ENCODE results near the gene CDC16.

Gene CDC16

DNA sequence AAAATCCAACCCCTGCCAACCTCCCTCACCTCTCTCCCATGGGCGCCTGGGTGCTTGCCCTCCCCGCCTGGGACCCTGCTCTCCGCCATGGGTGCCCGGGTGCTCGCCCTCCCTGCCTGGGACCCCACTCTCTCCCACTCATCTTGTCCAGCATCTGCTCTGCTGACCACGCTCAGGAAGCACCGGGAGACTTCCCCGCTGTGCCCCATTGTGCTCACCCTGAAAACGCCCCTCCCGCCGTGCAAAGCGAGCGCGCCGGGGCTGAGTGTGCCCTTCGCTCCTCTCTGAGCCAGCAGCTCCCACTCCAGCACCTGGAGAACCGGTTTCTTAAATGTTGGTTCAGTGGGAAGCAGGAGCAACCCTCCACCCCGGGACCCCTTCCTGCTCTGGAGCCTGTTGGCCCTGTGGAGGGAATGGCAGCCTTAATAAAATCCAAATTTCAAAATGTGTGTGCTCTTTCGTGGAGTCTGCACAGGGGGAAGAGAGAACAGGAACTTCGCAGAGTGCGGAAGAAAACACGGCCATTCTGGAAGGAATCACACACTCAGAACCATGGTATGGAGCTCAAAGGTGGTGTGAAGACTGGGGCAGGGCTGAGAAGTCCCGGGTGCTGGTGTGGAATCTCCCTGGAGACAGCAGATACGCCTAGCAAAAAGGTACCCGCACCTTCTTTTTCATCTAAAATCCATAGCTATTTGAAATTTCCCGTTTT lies 23.1 kb upstream of the CDC16 start:
- TF ChIP-seq, protein P1, sequence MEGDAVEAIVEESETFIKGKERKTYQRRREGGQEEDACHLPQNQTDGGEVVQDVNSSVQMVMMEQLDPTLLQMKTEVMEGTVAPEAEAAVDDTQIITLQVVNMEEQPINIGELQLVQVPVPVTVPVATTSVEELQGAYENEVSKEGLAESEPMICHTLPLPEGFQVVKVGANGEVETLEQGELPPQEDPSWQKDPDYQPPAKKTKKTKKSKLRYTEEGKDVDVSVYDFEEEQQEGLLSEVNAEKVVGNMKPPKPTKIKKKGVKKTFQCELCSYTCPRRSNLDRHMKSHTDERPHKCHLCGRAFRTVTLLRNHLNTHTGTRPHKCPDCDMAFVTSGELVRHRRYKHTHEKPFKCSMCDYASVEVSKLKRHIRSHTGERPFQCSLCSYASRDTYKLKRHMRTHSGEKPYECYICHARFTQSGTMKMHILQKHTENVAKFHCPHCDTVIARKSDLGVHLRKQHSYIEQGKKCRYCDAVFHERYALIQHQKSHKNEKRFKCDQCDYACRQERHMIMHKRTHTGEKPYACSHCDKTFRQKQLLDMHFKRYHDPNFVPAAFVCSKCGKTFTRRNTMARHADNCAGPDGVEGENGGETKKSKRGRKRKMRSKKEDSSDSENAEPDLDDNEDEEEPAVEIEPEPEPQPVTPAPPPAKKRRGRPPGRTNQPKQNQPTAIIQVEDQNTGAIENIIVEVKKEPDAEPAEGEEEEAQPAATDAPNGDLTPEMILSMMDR (IDR thresholded peaks at IDR 0.05; ENCODE audit: low read depth, low read length, missing control alignments) = no peak
- in situ Hi-C loops (cut with HindIII; ENCODE audit: low sequenced_read_pairs) = no loop called here
- no peak overlapping the region for H3K4me3 ChIP-seq (ENCODE audit: low read depth, low read length)
- DNase-seq (ENCODE audit: low read depth) = no peak

DNA sequence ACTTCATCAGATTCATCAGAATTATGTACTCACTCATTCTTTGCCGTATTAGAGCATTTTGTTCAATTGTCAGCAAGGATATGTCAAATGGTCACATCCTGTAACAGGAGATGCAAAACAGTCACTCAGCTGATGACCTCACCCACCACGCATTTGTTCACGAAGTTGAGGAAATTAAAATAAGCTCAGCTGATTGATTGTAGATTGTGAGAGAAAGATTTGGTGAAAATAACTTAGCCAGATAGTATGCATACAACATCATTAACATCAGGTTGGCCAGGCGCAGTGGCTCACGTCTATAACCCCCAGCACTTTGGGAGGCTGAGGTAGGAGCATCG lies 22.6 kb upstream of the CDC16 start:
- TF ChIP-seq, protein P1 (IDR thresholded peaks at IDR 0.05; ENCODE audit: low read depth, low read length, missing control alignments) = no peak
- H3K4me3 ChIP-seq (ENCODE audit: low read depth, low read length) = no peak overlapping the region
- no peak for DNase-seq (ENCODE audit: low read depth)
- in situ Hi-C loops (cut with HindIII; ENCODE audit: low sequenced_read_pairs) = no loop called here

DNA sequence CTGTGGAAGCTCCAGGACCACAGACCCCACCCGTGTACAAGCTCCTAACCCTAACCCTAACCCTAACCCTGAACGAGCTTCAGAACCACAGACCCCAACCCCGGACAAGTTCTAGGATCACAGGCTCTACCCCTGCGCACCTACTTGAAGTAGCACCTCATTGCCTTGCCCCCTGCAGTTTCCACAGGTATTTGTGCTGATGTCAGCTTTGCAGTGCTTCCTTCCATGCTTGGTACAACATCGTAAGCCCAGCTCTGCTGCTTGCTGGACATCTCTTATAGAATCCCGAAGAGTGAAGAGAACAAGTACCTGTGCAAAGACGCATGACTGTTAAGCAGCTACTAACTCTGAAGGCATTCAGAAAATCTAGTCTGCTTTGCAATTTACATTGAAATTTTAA lies 20.7 kb upstream of the CDC16 start:
- no peak overlapping the region for H3K4me3 ChIP-seq (ENCODE audit: low read depth, low read length)
- no peak for DNase-seq (ENCODE audit: low read depth)
- in situ Hi-C loops (cut with HindIII; ENCODE audit: low sequenced_read_pairs) = no loop called here
- TF ChIP-seq, protein P1 (IDR thresholded peaks at IDR 0.05; ENCODE audit: low read depth, low read length, missing control alignments) = no peak

DNA sequence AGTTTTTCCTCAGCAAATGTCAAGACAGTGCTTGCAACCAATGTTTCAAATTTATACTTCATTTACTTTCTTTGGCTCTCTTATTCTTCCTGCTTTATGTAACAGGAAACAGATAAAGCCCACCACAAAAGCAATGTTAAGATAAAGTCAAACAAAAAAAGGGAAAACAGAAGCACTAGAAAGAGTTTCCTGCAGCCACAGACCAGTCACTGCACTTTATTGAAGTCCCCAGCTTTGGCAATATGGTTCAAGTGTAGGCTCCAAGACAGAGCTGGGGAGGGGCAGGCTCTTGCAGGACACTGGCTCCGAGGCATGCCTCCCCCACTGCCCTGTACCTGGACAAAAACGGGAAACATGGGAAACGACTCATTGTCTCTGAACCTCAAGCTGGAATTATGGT lies 15.3 kb upstream of the CDC16 start:
- H3K4me3 ChIP-seq (ENCODE audit: low read depth, low read length) = no peak overlapping the region
- in situ Hi-C loops (cut with HindIII; ENCODE audit: low sequenced_read_pairs) = no loop called here
- TF ChIP-seq, protein P1 (IDR thresholded peaks at IDR 0.05; ENCODE audit: low read depth, low read length, missing control alignments) = no peak
- DNase-seq (ENCODE audit: low read depth) = no peak

DNA sequence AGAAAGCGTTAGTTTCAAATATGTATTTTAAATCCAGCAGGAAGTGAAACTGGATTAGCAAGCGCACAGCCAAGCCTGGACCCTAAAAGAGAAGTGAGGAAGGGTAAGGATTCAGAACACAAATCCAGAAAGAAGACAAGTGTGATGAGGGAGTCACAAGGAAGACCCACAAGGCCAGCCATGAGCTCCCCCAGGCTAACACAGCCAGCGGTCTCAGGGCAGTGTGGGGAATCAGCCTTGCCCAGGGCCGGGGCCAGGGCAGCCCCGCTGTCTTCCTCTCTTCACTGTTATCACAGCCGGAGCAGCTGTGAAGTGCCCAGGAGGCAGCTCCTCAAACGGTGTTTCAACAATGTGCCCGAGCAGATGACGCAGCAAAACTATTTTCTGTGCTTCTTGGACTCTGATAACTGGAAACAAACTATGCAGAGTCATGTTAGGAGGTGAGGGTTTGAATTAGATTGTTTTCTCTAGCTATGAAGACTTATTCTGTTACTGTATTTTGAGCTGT lies 12.2 kb upstream of the CDC16 start:
- TF ChIP-seq, protein P1 (IDR thresholded peaks at IDR 0.05; ENCODE audit: low read depth, low read length, missing control alignments) = no peak
- no peak overlapping the region for H3K4me3 ChIP-seq (ENCODE audit: low read depth, low read length)
- DNase-seq (ENCODE audit: low read depth) = no peak
- in situ Hi-C loops (cut with HindIII; ENCODE audit: low sequenced_read_pairs) = no loop called here

DNA sequence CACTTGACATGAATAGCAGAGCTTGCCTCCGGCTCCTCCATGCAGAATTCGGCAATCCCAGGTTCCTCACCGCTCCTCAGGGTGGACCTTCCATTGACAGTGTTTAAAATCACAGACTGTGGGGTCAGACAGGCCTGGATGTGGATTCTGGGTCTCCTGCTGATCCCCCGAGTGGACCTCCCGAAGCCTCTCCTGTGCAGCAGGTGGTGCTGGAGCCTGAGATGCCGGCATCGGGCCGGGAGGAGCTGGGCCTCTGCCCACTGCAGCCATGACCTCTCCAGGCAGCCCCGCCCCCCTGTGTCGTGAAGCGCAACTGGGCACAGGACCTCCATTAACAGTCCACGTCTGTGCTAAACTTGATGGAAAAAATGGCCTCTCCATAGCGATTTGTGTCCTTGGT lies 10.5 kb upstream of the CDC16 start:
- no peak for DNase-seq (ENCODE audit: low read depth)
- TF ChIP-seq, protein P1 (IDR thresholded peaks at IDR 0.05; ENCODE audit: low read depth, low read length, missing control alignments) = no peak
- in situ Hi-C loops (cut with HindIII; ENCODE audit: low sequenced_read_pairs) = no loop called here
- H3K4me3 ChIP-seq (ENCODE audit: low read depth, low read length) = no peak overlapping the region

All from astrocyte of the cerebellum (primary cell).